ENCODE measurements around the gene UBE2C. TPM values are rescaled to one million over a fixed set of nuclear protein-coding genes. Genes with fewer than 3 reads are reported as not detected.

Gene UBE2C
- total RNA-seq, 1 experiment from 2014 or later: 249 TPM

DNA sequence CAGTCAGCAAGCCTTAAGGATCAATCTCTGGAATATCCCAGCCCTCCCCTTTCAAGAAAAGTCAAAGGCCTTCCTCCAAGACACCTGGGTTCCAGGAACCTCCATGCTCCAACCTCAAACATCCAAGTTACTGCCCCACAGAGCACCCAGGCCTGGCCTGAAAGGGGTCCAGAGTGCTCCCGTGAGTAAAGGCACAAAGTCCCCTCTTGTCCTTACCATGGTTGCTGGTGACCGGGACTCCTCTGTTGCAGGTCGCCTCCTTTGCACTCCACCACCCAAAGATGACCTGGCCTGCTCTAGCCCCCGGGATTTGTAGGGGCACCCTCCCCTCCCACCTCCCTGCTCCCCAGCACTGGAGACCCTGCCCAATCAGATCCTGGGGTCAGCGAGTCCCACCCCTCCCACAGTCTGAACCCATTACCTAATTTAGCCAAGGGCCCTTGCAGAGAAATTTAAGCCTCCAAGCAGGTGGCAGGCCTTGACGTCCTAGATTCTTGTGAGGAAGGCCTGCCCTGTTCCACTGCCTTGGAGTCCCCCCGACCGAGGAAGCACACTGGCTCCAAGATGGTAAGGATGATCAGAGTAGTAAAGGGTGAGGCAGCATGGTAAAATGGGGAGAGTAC is 14.7 kb downstream of the UBE2C start, which contains the start of gene TNNC2:
TSS of gene TNNC2 (minus strand) at position 283 of the 623 bp plus-strand sequence. CDS start at position 219, 64 bp downstream.
- CTCF ChIA-PET: interaction anchor here (0.6 to 1.6 kb wide), 4 partner anchors 13 to 185 kb away, joined by 3 to 6 read pairs (median 5); no protein-coding TSS in a partner anchor
- no peak within 1 kb of the TSS for H3K4me3 Mint-ChIP-seq
- peaks cover 26% of the 10 kb centered on the region for H3K4me1 Mint-ChIP-seq
- ATAC-seq (no peak), DNase-seq (ENCODE audit: low spot score) (no peak)
- peaks cover 23% of the 10 kb centered on the region for H3K27me3 Mint-ChIP-seq (ENCODE audit: low read depth)
- TF ChIP-seq, protein P1, sequence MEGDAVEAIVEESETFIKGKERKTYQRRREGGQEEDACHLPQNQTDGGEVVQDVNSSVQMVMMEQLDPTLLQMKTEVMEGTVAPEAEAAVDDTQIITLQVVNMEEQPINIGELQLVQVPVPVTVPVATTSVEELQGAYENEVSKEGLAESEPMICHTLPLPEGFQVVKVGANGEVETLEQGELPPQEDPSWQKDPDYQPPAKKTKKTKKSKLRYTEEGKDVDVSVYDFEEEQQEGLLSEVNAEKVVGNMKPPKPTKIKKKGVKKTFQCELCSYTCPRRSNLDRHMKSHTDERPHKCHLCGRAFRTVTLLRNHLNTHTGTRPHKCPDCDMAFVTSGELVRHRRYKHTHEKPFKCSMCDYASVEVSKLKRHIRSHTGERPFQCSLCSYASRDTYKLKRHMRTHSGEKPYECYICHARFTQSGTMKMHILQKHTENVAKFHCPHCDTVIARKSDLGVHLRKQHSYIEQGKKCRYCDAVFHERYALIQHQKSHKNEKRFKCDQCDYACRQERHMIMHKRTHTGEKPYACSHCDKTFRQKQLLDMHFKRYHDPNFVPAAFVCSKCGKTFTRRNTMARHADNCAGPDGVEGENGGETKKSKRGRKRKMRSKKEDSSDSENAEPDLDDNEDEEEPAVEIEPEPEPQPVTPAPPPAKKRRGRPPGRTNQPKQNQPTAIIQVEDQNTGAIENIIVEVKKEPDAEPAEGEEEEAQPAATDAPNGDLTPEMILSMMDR (IDR thresholded peaks at IDR 0.05): no peak
- TF ChIP-seq ATF3 (CRISPR knock-in tag; conservative IDR thresholded peaks at IDR 0.05): no peak
- TF ChIP-seq NFE2L1 (CRISPR knock-in tag; IDR thresholded peaks at IDR 0.05): no peak
- no peak for TF ChIP-seq IRF2 (CRISPR knock-in tag; IDR thresholded peaks at IDR 0.05; ENCODE audit: borderline replicate concordance, low read depth)
- TF ChIP-seq NR3C1 (CRISPR knock-in tag; conservative IDR thresholded peaks at IDR 0.05; ENCODE audit: low read depth): no peak
- no peak for TF ChIP-seq HMGA2 (CRISPR knock-in tag; IDR thresholded peaks at IDR 0.05)
- TF ChIP-seq ZNF219 (CRISPR knock-in tag; IDR thresholded peaks at IDR 0.05; ENCODE audit: borderline replicate concordance): no peak
- no peak for TF ChIP-seq NFYB (CRISPR knock-in tag; conservative IDR thresholded peaks at IDR 0.05; ENCODE audit: low read depth)
- TF ChIP-seq STAT6 (CRISPR knock-in tag; conservative IDR thresholded peaks at IDR 0.05; ENCODE audit: low read depth): no peak
- no peak for TF ChIP-seq ETV6 (CRISPR knock-in tag; IDR thresholded peaks at IDR 0.05)
- TF ChIP-seq, protein P2, sequence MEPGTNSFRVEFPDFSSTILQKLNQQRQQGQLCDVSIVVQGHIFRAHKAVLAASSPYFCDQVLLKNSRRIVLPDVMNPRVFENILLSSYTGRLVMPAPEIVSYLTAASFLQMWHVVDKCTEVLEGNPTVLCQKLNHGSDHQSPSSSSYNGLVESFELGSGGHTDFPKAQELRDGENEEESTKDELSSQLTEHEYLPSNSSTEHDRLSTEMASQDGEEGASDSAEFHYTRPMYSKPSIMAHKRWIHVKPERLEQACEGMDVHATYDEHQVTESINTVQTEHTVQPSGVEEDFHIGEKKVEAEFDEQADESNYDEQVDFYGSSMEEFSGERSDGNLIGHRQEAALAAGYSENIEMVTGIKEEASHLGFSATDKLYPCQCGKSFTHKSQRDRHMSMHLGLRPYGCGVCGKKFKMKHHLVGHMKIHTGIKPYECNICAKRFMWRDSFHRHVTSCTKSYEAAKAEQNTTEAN (CRISPR knock-in tag; IDR thresholded peaks at IDR 0.05): no peak
- no peak for TF ChIP-seq TP53 (CRISPR knock-in tag; IDR thresholded peaks at IDR 0.05)
- no peak for TF ChIP-seq E2F4 (CRISPR knock-in tag; IDR thresholded peaks at IDR 0.05; ENCODE audit: borderline replicate concordance, low read depth)
- peak within 1 kb of the TSS; percentile 27 for H3K27ac Mint-ChIP-seq
- no peaks in the 10 kb centered on the region for H3K9me3 Mint-ChIP-seq
- POLR2A ChIA-PET: no interaction called here
- H3K36me3 Mint-ChIP-seq: no peaks in the 10 kb centered on the region

- ChIA-PET CTCF (no interaction called here), POLR2A (no interaction called here)
- TF ChIP-seq ZNF671 (CRISPR knock-in tag; IDR thresholded peaks at IDR 0.05): no peak
- TF ChIP-seq, protein P3, sequence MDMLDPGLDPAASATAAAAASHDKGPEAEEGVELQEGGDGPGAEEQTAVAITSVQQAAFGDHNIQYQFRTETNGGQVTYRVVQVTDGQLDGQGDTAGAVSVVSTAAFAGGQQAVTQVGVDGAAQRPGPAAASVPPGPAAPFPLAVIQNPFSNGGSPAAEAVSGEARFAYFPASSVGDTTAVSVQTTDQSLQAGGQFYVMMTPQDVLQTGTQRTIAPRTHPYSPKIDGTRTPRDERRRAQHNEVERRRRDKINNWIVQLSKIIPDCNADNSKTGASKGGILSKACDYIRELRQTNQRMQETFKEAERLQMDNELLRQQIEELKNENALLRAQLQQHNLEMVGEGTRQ (CRISPR knock-in tag; IDR thresholded peaks at IDR 0.05): no peak
- DNase-seq (ENCODE audit: low spot score): no peak
- ATAC-seq: no peak
- no peak overlapping the region for H3K27ac Mint-ChIP-seq
- no peak overlapping the region for H3K4me3 Mint-ChIP-seq
- H3K36me3 Mint-ChIP-seq: no peaks in the 10 kb centered on the region
- H3K4me1 Mint-ChIP-seq: peaks cover 25% of the 10 kb centered on the region
- H3K9me3 Mint-ChIP-seq: no peaks in the 10 kb centered on the region
- peaks cover 20% of the 10 kb centered on the region for H3K27me3 Mint-ChIP-seq (ENCODE audit: low read depth)
Observed at GRCh38 chr20:45827712-45828111, 15.3 kb downstream of the UBE2C start.
